Coronary artery (tissue), 2 donors: ENCODE results near the gene FRMPD4.

Source experiments
- DNase-seq: peaks from one replicate; pipeline ENCODE4 v3.0.0-alpha.2; 2017; ENCODE audit warnings: low spot score
- H3K27ac ChIP-seq, 2 donors: fragments of 200-600 bp; sonication (generic); one replicate each; pipeline ENCODE4 v1.5.1; 2016 to 2019
- H3K4me3 ChIP-seq: fragments of 200-600 bp; sonication (generic); 2 replicates; pipeline ENCODE4 v1.5.1; 2016; ENCODE audit warnings: mild to moderate bottlenecking, moderate library complexity
- TF ChIP-seq, protein P1 (sequence below): fragments of 200-600 bp; sonication (generic); IDR thresholded peaks from one replicate; pipeline ENCODE4 v1.5.1; 2019; ENCODE audit warnings: antibody characterized with exemption

The FRMPD4 gene

DNA sequence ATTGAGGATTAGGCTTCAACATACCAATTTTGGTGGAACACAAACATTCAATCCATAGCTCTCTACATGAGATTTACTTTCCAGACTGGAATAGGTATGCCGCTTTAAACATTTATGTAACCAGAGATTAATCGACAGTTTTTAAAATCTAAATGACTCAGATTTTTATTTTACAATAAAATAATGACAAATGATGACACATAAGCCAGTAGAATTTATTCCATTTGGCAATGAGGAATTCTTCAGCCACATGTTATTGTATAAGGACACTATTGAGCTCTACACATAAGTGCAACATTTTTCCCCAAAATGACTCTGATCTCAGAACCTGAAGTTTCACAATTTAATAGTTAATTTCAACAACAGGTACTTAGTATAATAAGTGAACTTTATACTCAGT lies 425.9 kb downstream of the FRMPD4 start:
- TF ChIP-seq, protein P1, sequence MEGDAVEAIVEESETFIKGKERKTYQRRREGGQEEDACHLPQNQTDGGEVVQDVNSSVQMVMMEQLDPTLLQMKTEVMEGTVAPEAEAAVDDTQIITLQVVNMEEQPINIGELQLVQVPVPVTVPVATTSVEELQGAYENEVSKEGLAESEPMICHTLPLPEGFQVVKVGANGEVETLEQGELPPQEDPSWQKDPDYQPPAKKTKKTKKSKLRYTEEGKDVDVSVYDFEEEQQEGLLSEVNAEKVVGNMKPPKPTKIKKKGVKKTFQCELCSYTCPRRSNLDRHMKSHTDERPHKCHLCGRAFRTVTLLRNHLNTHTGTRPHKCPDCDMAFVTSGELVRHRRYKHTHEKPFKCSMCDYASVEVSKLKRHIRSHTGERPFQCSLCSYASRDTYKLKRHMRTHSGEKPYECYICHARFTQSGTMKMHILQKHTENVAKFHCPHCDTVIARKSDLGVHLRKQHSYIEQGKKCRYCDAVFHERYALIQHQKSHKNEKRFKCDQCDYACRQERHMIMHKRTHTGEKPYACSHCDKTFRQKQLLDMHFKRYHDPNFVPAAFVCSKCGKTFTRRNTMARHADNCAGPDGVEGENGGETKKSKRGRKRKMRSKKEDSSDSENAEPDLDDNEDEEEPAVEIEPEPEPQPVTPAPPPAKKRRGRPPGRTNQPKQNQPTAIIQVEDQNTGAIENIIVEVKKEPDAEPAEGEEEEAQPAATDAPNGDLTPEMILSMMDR: no peak
- Histone ChIP-seq H3K27ac (no peak overlapping the region), H3K4me3 (no peak overlapping the region)
- DNase-seq: no peak

DNA sequence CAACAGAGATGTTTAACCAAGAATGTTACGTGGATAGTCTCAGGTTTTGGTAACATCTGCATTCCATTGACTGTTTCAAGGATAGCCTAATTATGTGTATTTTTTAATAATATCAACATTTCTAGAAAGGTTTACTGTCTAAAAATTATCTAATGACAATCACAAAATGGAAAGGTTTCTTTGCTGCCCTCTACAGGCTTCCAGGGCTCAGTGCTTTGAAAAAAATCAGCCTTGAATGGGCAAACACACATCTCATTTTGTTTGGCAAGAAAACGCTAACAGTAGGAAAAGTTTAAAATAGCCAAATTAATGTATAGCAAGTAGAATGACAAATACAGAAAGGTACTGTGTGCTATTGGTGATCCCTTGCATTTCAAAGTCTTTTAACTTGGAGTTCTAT lies 429.6 kb downstream of the FRMPD4 start:
- TF ChIP-seq, protein P1: no peak
- DNase-seq: no peak
- Histone ChIP-seq H3K27ac (no peak overlapping the region), H3K4me3 (no peak overlapping the region)

DNA sequence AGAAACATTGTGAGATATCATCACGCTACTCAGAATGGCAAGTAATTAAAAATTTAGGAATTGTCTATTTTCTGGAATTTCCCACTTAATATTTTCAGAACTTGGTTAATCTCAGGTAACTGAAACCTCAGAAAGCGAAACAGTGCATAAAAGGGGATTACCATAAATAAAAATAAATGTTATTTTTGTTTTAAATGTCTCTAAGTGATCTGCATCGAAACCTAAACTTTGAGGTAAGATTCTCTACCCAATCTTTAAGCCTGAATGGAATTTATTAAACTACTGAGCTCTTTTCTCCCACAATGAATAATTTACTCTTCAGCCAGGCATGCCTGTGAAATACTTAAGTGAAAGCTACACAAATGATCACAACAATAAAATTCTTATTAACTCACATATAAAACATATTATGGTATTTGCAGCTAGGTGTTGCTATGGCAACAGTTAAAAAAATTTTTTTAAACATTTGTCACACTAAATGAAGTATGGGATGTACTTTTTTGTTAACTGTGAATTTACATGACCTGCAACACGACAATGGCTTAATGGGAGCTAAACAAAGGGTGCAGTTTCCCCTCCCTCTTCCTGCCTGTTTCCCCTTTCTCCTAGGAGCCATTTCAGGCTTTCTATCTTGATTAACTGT lies 432.7 kb downstream of the FRMPD4 start:
- no peak overlapping the region for H3K27ac ChIP-seq
- no peak for DNase-seq
- no peak overlapping the region for H3K4me3 ChIP-seq
- TF ChIP-seq, protein P1: no peak

DNA sequence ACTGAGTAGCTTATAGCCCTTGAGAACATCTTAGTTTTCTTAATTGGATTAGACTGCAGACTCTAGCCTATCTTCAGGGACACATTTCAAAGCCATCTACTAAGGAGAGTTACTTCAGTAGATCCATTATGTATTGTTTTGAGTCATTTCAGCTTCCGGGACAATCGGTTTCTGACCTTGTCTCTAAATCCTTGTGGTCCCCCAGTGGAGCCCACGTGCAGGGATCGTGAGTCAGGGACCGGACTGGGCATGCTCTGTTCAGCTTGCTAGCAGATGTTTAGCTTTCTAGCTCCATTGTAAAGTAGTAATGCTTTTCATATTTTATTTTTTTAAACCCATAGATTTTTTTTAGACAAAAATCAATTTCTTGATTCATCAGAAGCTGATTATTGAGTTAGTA lies 441.0 kb downstream of the FRMPD4 start:
- H3K4me3 ChIP-seq: no peak overlapping the region
- no peak for DNase-seq
- TF ChIP-seq, protein P1: no peak
- H3K27ac ChIP-seq: no peak overlapping the region

DNA sequence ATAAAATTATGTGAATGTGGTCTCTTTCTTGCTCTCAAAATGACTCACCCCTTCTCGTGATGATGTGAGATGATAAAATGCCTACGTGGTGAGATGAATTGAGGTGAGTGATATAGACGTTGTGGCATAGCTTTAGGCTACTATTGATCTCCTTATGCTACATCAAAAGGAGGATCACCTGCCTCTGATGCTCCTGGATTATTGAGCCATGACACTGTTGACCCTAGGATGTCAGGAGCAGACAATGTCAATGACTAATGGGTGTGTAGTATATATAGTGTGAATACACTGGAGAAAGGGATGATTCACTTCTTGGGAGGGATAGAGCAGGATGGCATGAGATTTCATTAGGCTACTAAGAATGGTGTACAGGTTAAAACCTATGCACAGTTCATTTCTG lies 442.3 kb downstream of the FRMPD4 start:
- Histone ChIP-seq H3K4me3 (no peak overlapping the region), H3K27ac (no peak overlapping the region)
- no peak for DNase-seq
- TF ChIP-seq, protein P1: no peak

DNA sequence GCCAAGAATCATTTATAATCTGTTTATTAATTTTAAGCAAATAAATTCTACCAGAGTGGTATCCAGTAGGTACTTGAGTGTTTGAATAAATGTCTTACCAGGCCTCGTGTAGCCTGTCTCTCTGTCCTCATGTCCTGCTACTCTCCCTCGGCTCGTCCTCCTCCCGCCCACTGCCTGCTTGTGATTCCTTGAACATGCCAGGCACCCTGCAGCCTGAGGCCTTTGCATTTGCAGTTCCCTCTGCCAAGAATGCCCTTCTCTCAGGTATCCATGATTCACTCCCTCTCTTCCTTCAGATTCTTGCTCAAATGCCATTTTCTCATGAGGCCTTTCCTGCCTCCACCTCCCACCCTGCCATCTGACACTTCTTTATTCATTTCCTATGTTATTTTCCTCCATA lies 443.3 kb downstream of the FRMPD4 start:
- TF ChIP-seq, protein P1: no peak
- Histone ChIP-seq H3K27ac (no peak overlapping the region), H3K4me3 (no peak overlapping the region)
- DNase-seq: no peak

DNA sequence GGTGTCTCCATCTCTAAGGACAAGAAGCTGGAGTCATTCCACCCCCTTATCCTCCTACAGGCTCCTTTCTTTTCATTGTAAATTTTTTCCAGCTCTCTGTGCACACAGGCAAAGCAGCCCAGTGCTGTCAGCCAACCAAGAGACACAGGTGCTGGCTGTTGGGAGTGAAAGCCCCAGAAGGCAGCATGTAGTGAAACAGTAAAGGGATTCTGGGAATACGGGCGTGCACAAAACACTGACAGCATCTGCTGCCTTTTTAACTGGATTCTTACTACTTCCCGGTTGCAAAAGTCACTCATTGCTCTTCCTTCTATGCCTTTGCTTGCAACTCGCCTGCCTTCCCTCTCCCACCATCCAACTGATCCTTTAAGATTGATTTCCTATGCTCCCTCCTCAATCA lies 444.4 kb downstream of the FRMPD4 start:
- no peak overlapping the region for H3K27ac ChIP-seq
- TF ChIP-seq, protein P1: no peak
- DNase-seq: no peak
- no peak overlapping the region for H3K4me3 ChIP-seq
